ENCODE data around the gene CRISPLD2.

DNA sequence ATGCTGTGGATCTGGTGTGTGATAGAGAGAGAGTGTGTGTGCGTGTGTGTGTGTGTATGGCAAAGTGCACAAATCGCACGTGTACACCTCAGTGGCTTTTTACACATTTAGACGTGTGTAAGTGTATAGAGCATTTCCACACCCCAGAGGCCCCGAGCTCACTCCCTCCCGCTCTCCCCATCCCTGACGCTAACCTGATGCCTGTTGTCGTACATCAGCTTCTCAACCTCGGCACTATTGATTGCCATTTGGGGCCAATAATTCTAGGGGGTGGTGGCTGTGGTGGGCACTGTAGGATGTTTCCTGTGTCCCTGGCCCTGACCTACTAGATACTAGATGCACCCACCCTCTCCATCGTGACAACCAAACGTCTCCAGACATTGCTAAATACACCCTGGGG, 30.4 kb upstream of the CRISPLD2 start:
- TF ChIP-seq ELK4 (IDR thresholded peaks at IDR 0.05; ENCODE audit: borderline replicate concordance, low read depth, low read length) (no peak), CTCF (tag by site-specific recombination; IDR thresholded peaks at IDR 0.05) (no peak), ZBTB10 (tag by site-specific recombination; IDR thresholded peaks at IDR 0.05) (no peak), ZNF292 (tag by site-specific recombination; IDR thresholded peaks at IDR 0.05; ENCODE audit: borderline replicate concordance, low read depth) (no peak), ZNF629 (tag by site-specific recombination; IDR thresholded peaks at IDR 0.05) (no peak)

Data from HEK293 (cell line).